ENCODE measurements around the gene KCNIP4. TPM values are rescaled to one million over a fixed set of nuclear protein-coding genes. Genes with fewer than 3 reads are reported as not detected.

Gene KCNIP4
- total RNA-seq, 1 experiment from 2014 or later: not detected

DNA sequence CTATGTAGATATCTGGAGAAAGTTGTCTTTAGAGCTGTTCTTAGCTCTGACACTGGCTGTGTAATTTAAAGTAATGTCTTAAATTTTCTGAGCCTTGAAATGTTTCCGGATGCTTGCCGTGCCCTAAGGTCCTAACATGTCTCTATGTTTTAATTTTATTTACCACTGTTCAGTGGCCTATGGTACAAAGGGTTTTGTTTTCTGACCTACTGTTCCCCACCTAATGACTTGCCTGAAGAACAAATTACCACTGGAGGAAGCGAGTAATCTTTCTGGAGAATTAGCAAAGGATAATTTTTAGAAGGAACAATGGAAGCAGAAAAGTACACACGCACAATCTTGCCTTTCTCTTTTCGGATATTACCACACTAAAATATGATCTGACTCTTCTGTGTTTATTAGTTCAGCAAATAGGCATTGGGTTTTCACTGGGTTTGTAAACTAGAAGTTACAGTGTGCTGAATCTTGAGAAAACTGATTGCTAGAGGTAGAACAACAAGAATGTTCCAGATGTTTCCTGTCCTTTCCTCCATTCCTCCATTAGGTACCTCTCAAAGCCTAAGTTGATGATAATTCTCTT is 812.4 kb downstream of the KCNIP4 start:
- Histone ChIP-seq H3K36me3 (ENCODE audit: low read depth) (no peaks in the 10 kb centered on the region), H3K4me2 (no peak overlapping the region), H2AFZ (no peak overlapping the region), H4K20me1 (ENCODE audit: insufficient read depth) (no peaks in the 10 kb centered on the region), H3K79me2 (ENCODE audit: low read depth) (no peaks in the 10 kb centered on the region), H3K4me3 (no peak overlapping the region), H3K9me3 (ENCODE audit: insufficient read depth, low read depth) (no peaks in the 10 kb centered on the region), H3F3A (ENCODE audit: insufficient read depth, low read depth) (no peaks in the 10 kb centered on the region), H3K27ac (no peak overlapping the region), H3K27me3 (ENCODE audit: insufficient read depth, low read depth) (no peaks in the 10 kb centered on the region), H3K9me2 (ENCODE audit: insufficient read depth) (no peaks in the 10 kb centered on the region), H3K4me1 (replicated peaks; ENCODE audit: insufficient read depth) (no peaks in the 10 kb centered on the region)
- no peak for TF ChIP-seq EZH2 (IDR thresholded peaks at IDR 0.05; ENCODE audit: low read depth)
- TF ChIP-seq, protein P1, sequence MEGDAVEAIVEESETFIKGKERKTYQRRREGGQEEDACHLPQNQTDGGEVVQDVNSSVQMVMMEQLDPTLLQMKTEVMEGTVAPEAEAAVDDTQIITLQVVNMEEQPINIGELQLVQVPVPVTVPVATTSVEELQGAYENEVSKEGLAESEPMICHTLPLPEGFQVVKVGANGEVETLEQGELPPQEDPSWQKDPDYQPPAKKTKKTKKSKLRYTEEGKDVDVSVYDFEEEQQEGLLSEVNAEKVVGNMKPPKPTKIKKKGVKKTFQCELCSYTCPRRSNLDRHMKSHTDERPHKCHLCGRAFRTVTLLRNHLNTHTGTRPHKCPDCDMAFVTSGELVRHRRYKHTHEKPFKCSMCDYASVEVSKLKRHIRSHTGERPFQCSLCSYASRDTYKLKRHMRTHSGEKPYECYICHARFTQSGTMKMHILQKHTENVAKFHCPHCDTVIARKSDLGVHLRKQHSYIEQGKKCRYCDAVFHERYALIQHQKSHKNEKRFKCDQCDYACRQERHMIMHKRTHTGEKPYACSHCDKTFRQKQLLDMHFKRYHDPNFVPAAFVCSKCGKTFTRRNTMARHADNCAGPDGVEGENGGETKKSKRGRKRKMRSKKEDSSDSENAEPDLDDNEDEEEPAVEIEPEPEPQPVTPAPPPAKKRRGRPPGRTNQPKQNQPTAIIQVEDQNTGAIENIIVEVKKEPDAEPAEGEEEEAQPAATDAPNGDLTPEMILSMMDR (conservative IDR thresholded peaks at IDR 0.05): no peak
- intact Hi-C loops (cut with micrococcal nuclease; ENCODE audit: unreplicated experiment): loop anchor here (10.0 kb wide), 1 partner anchor 361 kb away; no protein-coding TSS in a partner anchor
- no TSS peak for BruUV-seq (replicated peaks)
- POLR2A ChIA-PET (ENCODE audit: unreplicated experiment): no interaction called here
- DNase-seq: no peak
- CTCF ChIA-PET: no interaction called here

DNA sequence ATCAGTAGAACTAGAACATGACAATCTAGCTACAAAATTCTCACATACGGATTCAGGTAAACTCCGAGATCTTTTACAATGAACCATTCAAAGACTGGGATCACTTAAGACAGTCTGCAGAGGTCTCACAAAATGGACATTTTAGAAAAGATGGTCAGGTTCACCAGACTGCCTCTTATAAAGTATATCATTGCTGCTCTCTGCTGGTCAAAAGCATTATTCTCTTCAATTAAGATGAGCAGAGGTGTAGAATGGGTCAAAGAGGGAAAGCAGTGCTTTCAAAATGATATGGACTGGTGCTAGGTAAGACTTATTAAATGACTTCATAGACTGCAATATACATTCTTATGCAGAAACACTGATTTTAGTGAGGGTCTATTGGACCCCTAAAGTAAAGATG is 813.6 kb downstream of the KCNIP4 start:
- Histone ChIP-seq H3K4me2 (no peak overlapping the region), H3F3A (ENCODE audit: insufficient read depth, low read depth) (no peaks in the 10 kb centered on the region), H3K9me2 (ENCODE audit: insufficient read depth) (no peaks in the 10 kb centered on the region), H3K4me1 (replicated peaks; ENCODE audit: insufficient read depth) (no peaks in the 10 kb centered on the region), H3K4me3 (no peak overlapping the region), H3K36me3 (ENCODE audit: low read depth) (no peaks in the 10 kb centered on the region), H3K9me3 (ENCODE audit: insufficient read depth, low read depth) (no peaks in the 10 kb centered on the region), H3K27me3 (ENCODE audit: insufficient read depth, low read depth) (no peaks in the 10 kb centered on the region), H3K79me2 (ENCODE audit: low read depth) (no peaks in the 10 kb centered on the region), H4K20me1 (ENCODE audit: insufficient read depth) (no peaks in the 10 kb centered on the region), H2AFZ (no peak overlapping the region), H3K27ac (no peak overlapping the region)
- DNase-seq: no peak
- ChIA-PET CTCF (no interaction called here), POLR2A (ENCODE audit: unreplicated experiment) (no interaction called here)
- TF ChIP-seq EZH2 (IDR thresholded peaks at IDR 0.05; ENCODE audit: low read depth): no peak
- TF ChIP-seq, protein P1 (conservative IDR thresholded peaks at IDR 0.05): peak; percentile 23; the same call in 1 of the 2 replicates
- intact Hi-C loops (cut with micrococcal nuclease; ENCODE audit: unreplicated experiment): loop anchor here (10.0 kb wide), 1 partner anchor 360 kb away; no protein-coding TSS in a partner anchor
- BruUV-seq (replicated peaks): no TSS peak

DNA sequence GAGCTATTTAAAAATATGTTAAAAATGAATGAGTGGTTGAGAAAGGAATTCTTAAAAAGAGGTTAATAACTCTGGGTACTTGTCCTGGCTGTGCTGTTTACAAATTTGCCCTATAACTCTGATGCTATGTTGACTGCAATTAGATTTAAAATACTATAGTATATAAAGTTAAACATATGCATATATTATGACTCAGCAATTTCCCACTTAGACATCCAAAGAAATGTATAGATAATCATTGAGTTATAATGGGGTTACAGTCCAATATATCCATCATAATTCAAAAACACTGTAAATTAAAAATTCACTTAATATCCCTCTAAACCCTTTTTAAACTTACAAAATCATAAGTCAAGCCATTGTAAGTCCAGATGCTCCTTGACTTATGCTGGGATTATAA is 818.0 kb downstream of the KCNIP4 start:
- Histone ChIP-seq H2AFZ (no peak overlapping the region), H3K27me3 (ENCODE audit: insufficient read depth, low read depth) (no peaks in the 10 kb centered on the region), H3K36me3 (ENCODE audit: low read depth) (no peaks in the 10 kb centered on the region), H3K4me3 (no peak overlapping the region), H4K20me1 (ENCODE audit: insufficient read depth) (no peaks in the 10 kb centered on the region), H3K4me2 (no peak overlapping the region), H3K4me1 (replicated peaks; ENCODE audit: insufficient read depth) (no peaks in the 10 kb centered on the region), H3F3A (ENCODE audit: insufficient read depth, low read depth) (no peaks in the 10 kb centered on the region), H3K9me3 (ENCODE audit: insufficient read depth, low read depth) (no peaks in the 10 kb centered on the region), H3K79me2 (ENCODE audit: low read depth) (no peaks in the 10 kb centered on the region), H3K9me2 (ENCODE audit: insufficient read depth) (no peaks in the 10 kb centered on the region), H3K27ac (no peak overlapping the region)
- intact Hi-C loops (cut with micrococcal nuclease; ENCODE audit: unreplicated experiment): loop anchor here (10.0 kb wide), 1 partner anchor 356 kb away; no protein-coding TSS in a partner anchor
- ChIA-PET CTCF (no interaction called here), POLR2A (ENCODE audit: unreplicated experiment) (no interaction called here)
- BruUV-seq (replicated peaks): no TSS peak
- TF ChIP-seq EZH2 (IDR thresholded peaks at IDR 0.05; ENCODE audit: low read depth): no peak
- TF ChIP-seq, protein P1 (conservative IDR thresholded peaks at IDR 0.05): no peak
- no peak for DNase-seq
